Activated naive CD8-positive, alpha-beta T cell treated with anti-CD3 and anti-CD28 coated beads, Interleukin-2, amount 50 U/mL, for 24 hours (primary cell): ENCODE measurements around the gene NTRK3.

Experiments
- ATAC-seq: fragments of 150-1000 bp; cut with Tn5 transposase; one replicate; pipeline ENCODE4 v1.10.0; 2021
- DNase-seq: peaks from one replicate; pipeline ENCODE4 v3.0.0; 2021
- H3K27ac Mint-ChIP-seq: one replicate; pipeline ENCODE4 v1.8.0; 2021; ENCODE audit warnings: mild to moderate bottlenecking, mixed read lengths
- H3K27me3 Mint-ChIP-seq: one replicate; pipeline ENCODE4 v1.8.0; 2021; ENCODE audit warnings: mixed read lengths
- H3K36me3 Mint-ChIP-seq: one replicate; pipeline ENCODE4 v1.8.0; 2021; ENCODE audit warnings: low read depth, mixed read lengths
- H3K4me1 Mint-ChIP-seq: one replicate; pipeline ENCODE4 v1.8.0; 2021; ENCODE audit warnings: mixed read lengths
- H3K4me3 Mint-ChIP-seq: one replicate; pipeline ENCODE4 v1.8.0; 2021; ENCODE audit warnings: mild to moderate bottlenecking, moderate library complexity, mixed read lengths
- H3K9me3 Mint-ChIP-seq: one replicate; pipeline ENCODE4 v1.8.0; 2021; ENCODE audit warnings: mixed read lengths

Gene NTRK3

DNA sequence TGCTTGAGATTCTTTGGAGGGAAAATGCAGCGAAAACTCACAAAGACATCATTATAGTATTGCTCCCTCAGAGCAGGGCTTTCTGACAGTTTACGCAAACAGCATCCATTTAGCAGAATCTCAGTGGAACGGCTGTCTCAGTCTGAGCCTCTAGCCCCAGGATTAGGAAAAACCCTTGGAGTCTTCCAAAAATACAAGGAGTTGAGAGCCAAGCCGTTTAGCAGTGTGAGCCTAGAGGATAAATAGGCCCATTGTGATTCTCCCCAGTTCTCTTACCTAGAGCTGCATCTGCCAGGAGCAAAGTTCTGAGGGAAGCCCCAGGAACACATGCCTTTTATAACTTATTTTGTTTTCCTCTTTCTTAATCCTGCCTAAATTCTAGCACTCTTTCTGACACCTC lies 359.6 kb downstream of the NTRK3 start:
- H3K4me3 Mint-ChIP-seq: no peak overlapping the region

DNA sequence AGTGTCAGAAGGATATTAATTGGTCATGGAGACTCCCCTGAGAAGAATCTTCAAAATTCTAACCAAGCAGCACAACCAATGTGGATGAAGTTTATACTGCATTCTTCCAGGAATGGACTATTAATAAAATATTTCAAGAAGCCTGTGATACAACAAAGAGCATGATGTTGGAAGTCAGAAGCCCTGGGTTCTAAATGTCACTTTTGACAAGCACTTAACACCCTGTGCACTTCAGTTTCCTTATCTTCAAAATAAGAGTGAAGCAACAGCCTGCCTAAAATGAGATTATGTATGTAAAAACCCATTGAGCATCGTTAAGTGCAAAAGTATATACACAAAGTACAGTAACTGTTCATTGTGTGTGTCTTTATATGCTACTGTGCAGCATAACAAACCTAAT lies 369.4 kb downstream of the NTRK3 start:
- Mint-ChIP-seq H3K4me3 (no peak overlapping the region), H3K4me1 (no peaks in the 10 kb centered on the region), H3K9me3 (no peaks in the 10 kb centered on the region), H3K27me3 (peaks cover 2% of the 10 kb centered on the region), H3K27ac (no peak overlapping the region), H3K36me3 (no peaks in the 10 kb centered on the region)
- ATAC-seq: no peak
- no peak for DNase-seq

More for the DNA sequence above, 359.6 kb downstream of the NTRK3 start:
- DNase-seq (no peak), ATAC-seq (no peak)
- Mint-ChIP-seq H3K27ac (no peak overlapping the region), H3K9me3 (no peaks in the 10 kb centered on the region), H3K36me3 (no peaks in the 10 kb centered on the region), H3K27me3 (no peaks in the 10 kb centered on the region), H3K4me1 (no peaks in the 10 kb centered on the region)

DNA sequence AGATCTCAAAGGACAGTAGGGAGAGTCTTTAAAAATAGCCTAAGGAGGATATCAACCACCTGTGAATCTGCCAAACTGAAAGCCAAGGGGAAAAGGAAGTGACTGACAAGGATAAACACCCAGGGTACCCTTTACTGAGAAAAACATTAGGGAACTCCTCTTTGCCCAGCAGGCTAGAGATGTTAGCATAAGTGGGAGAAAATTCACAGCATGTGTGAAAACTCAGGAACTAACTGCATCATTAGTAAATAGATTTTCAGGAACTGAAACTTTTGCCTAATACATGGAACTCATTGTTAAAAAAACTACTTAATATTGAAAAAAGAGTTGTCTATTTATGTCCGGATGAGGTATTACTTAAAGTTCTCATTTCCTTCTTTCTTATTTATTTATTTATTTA lies 375.5 kb downstream of the NTRK3 start:
- Mint-ChIP-seq H3K9me3 (no peaks in the 10 kb centered on the region), H3K36me3 (no peaks in the 10 kb centered on the region), H3K27ac (no peak overlapping the region), H3K4me3 (no peak overlapping the region), H3K4me1 (no peaks in the 10 kb centered on the region), H3K27me3 (no peaks in the 10 kb centered on the region)
- DNase-seq (no peak), ATAC-seq (no peak)

DNA sequence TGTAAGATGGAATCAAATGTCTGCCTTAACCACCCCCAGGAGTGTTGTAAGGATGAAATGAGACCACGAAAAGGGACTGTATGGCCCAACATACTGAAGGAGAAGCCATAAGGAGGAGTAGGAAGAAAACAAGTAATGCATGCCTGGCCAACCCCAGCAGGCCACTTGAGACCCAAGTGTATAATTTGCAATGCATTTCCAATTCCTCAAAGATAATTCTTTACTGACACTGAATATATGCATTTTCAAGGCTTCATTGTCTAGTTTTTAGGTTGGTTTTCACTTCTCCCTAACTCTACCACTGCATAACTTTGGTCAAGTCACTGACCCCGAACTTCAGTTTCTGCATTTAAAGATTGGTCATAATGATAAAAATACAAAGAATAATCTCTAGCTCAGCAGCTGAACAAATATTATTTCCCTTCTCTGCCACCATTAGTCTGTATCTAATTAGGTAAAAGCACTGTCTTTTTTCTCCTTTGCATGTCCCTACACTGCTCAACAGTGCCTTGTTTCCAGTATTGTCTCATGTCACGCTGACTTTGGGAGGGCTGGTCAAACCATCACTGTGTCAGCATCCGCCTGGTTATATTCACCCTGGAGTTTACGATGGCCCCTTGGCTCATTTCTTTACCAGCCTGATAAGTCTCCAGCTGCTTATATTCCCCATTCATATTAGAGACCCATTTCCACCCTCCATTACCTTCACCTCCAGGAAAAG lies 378.6 kb downstream of the NTRK3 start:
- no peaks in the 10 kb centered on the region for H3K36me3 Mint-ChIP-seq
- no peaks in the 10 kb centered on the region for H3K27me3 Mint-ChIP-seq
- ATAC-seq (no peak), DNase-seq (no peak)
- H3K27ac Mint-ChIP-seq: no peak overlapping the region
- no peaks in the 10 kb centered on the region for H3K4me1 Mint-ChIP-seq
- no peaks in the 10 kb centered on the region for H3K9me3 Mint-ChIP-seq
- no peak overlapping the region for H3K4me3 Mint-ChIP-seq

DNA sequence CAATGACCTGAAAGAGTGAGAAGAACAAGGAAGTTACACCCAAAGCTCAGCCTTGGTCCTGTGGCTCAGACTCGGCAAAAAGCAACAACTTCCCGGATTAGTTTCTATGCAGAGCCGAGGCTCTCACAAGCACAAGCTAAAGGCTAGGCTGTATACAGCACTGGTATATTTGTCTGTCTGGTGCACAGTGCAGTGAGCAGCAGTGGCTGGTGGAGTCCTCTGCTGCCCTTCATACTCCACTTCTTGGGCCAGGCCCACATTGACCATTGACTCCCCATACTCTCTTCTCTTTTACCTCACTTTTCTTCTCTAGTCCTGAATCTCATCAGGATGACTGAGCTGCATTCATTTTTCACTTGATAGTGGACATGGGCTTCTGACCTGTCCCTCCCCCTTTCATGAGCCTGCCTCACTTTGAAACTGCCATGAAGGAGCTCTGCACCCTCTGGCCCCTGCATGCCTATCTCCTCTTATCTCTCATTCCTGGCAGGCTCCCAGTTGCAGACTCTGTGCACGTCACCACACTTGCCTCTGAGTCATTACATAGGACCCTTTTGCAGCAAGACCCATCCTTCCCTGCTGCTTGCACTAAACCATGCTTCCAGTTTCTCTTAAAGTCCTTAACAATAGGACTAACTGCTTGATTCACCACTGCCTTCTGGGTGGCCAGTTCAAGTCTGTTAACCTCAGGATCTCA lies 379.3 kb downstream of the NTRK3 start:
- DNase-seq: no peak
- H3K36me3 Mint-ChIP-seq: no peaks in the 10 kb centered on the region
- H3K27me3 Mint-ChIP-seq: no peaks in the 10 kb centered on the region
- no peak overlapping the region for H3K27ac Mint-ChIP-seq
- no peak for ATAC-seq
- H3K9me3 Mint-ChIP-seq: no peaks in the 10 kb centered on the region
- H3K4me1 Mint-ChIP-seq: no peaks in the 10 kb centered on the region
- no peak overlapping the region for H3K4me3 Mint-ChIP-seq

DNA sequence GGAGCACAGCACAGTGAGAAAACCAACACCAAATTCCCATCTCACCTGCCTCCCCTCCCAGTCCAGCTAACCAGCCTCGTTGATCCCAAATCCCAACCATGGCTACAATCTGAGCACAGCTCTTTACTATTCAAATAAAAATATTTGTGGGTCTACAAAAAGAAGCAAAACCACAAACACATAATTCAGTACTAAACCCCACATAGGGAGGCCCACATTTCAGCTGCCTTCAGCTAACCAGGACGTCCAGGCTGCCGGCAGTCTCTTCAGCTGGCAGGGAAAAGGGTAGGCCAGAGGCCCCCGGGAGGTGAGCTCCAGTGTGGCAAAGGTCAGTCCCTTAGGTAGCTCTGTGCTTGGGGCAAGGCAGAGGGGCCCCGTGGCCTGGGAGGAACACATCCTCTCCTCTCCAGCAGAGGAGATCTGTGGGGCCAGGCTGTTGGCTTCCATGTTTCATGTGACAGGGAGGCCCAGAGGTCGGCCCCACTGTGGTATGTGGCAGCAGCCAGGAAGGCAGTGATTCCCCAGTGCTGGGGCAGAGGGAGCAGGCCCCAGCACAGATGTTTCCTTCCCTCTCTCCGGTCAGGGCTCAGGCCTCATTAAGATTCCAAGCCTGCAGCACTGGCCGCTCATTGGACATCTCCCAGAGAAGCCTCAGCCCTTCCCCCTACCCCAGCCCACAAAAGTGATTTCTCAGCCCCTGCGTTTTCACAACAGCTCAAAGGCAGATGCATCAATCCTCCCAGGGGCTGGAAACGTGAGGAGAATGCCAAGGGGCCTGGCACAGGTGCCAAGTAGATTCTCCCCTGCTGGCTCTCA lies 381.4 kb downstream of the NTRK3 start:
- no peak overlapping the region for H3K27ac Mint-ChIP-seq
- ATAC-seq (no peak), DNase-seq (no peak)
- H3K4me3 Mint-ChIP-seq: no peak overlapping the region
- H3K4me1 Mint-ChIP-seq: no peaks in the 10 kb centered on the region
- H3K27me3 Mint-ChIP-seq: no peaks in the 10 kb centered on the region
- no peaks in the 10 kb centered on the region for H3K9me3 Mint-ChIP-seq
- no peaks in the 10 kb centered on the region for H3K36me3 Mint-ChIP-seq

DNA sequence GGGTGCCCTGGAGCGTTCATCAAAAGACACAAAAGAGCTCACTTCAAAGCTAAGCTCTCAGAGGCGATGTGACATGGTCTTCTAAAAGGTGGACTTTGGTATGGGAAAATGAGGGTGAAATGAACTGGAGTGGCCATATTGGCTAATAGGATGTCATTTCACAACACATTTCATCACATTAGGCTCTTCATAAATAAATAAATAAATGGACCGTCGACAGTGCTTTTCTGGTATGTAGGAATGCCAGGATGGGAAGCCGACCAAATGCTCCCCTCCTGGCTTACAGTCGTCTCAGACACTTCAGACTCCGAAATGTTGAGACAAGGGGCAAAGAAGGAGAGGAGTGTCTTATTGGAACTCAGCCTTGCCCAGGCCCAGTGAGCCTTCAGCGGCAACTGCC lies 383.0 kb downstream of the NTRK3 start:
- no peak overlapping the region for H3K27ac Mint-ChIP-seq

DNA sequence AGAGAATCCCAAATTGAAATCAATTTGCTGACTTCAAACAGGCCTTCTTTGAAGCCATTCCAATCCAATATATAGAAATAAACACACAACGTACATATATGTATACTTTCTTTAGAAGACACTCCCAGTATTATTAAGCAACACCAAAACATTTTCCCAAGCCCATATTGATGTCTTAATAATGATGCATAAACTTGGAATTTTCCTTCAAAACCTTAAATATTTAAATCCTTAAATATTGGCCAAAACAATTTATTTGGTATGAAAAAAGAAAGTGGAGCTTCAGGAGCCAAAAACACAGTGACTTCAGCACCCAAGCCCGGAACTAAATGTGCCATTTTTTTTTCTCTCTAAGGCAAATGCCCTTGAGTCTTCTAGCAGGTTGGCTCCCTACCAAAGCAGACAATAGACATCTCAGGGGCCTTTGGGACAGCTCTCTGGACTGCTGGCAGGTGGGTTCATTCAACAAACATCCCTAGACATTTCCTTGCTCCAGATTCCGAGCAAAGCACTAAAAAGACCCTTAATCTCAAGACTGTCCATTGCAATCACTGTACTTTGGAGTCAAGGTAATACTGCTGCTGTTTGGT lies 384.7 kb downstream of the NTRK3 start:
- Mint-ChIP-seq H3K27ac (no peak overlapping the region), H3K36me3 (no peaks in the 10 kb centered on the region), H3K4me1 (no peaks in the 10 kb centered on the region), H3K27me3 (no peaks in the 10 kb centered on the region), H3K4me3 (no peak overlapping the region), H3K9me3 (no peaks in the 10 kb centered on the region)
- no peak for ATAC-seq
- no peak for DNase-seq

More for the DNA sequence above, 383.0 kb downstream of the NTRK3 start:
- Mint-ChIP-seq H3K4me3 (no peak overlapping the region), H3K4me1 (no peaks in the 10 kb centered on the region), H3K36me3 (no peaks in the 10 kb centered on the region), H3K27me3 (no peaks in the 10 kb centered on the region), H3K9me3 (no peaks in the 10 kb centered on the region)
- ATAC-seq (no peak), DNase-seq (no peak)

DNA sequence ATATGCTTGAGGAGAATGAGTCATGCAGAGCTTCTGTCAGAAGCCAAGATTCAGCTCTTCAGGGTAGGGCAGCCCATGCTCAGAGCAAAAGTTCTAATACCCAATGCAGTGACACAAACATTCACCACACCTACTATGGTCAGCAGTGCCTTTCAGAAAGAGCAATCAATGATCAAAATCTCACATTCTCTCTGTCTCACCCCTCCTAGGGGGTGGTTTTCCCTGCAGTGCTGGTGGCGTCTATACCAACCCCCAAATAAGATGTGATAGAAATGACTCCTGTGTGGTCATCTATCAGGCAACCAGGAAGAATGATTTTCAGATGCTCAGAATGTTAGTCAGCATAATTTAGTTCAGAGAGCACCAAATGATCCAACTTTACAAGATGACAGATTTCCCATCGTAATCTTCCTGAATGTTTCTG lies 385.3 kb downstream of the NTRK3 start:
- H3K9me3 Mint-ChIP-seq: no peaks in the 10 kb centered on the region
- DNase-seq: no peak
- no peak overlapping the region for H3K4me3 Mint-ChIP-seq

DNA sequence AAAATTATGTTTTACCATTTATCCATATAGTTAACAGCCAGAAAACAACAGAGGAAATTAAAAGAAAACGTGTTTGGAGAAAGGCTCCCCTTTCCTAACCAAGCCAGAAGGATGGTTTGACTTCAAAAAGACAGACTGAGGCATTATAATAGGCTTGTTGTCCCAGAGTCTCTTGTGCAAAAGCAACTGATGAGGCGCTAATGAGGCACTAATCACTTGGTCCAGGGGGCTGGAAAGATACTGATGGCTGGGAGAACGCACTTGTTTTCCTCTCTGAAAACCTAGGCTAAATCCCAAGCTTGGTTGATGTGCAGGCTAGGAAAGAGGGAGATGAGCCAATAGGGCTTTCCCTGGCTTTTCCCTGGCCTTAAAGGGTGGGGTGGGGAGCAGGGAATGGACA lies 389.6 kb downstream of the NTRK3 start:
- H3K36me3 Mint-ChIP-seq: no peaks in the 10 kb centered on the region
- ATAC-seq (no peak), DNase-seq (no peak)
- no peak overlapping the region for H3K27ac Mint-ChIP-seq
- no peak overlapping the region for H3K4me3 Mint-ChIP-seq
- no peaks in the 10 kb centered on the region for H3K4me1 Mint-ChIP-seq
- no peaks in the 10 kb centered on the region for H3K9me3 Mint-ChIP-seq
- no peaks in the 10 kb centered on the region for H3K27me3 Mint-ChIP-seq

More for the DNA sequence above, 385.3 kb downstream of the NTRK3 start:
- Mint-ChIP-seq H3K36me3 (no peaks in the 10 kb centered on the region), H3K4me1 (no peaks in the 10 kb centered on the region), H3K27me3 (no peaks in the 10 kb centered on the region), H3K27ac (no peak overlapping the region)
- no peak for ATAC-seq

DNA sequence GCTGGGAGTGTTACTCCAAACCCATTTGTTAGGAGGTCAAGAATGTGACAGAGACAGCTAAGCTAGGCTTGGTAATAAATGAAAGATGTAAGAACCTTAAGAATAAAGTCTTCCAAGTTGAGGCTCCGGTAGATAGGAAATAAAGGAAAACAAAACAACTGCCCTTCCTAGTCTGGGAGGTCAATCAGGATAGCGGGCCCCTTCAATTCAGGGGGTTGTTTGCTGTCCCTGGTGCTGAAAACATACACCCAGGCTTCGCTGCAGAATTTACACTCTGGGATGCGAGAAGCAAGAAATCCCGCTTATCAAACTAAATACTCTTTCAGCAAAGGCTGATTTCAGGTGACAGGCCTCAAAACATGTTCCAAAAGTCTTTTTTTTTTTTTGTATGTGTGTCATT lies 393.4 kb downstream of the NTRK3 start:
- no peaks in the 10 kb centered on the region for H3K4me1 Mint-ChIP-seq
- no peaks in the 10 kb centered on the region for H3K36me3 Mint-ChIP-seq
- no peak overlapping the region for H3K27ac Mint-ChIP-seq
- no peak overlapping the region for H3K4me3 Mint-ChIP-seq
- H3K27me3 Mint-ChIP-seq: no peaks in the 10 kb centered on the region
- ATAC-seq: no peak
- H3K9me3 Mint-ChIP-seq: no peaks in the 10 kb centered on the region
- DNase-seq: no peak

DNA sequence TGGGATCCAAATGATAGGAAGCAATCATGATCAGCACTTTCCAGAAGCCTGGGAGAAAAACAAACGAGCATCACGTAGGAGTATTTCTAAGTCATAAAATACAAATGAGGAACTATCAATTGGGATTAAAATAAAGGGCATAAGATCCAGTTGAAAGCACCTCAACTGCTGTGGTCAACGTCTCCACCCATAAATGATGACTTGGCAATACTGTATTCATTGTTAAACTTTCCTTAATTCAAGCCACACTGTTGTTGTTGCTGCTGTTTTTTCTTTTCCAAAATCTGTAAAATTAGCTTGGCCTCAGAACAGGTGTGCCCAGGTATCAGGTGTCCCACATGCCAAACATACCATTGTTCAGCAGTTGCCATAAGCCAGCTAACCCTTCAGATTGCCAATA lies 395.8 kb downstream of the NTRK3 start:
- no peak for DNase-seq
- H3K4me1 Mint-ChIP-seq: no peaks in the 10 kb centered on the region
- no peaks in the 10 kb centered on the region for H3K36me3 Mint-ChIP-seq
- H3K27me3 Mint-ChIP-seq: no peaks in the 10 kb centered on the region
- H3K9me3 Mint-ChIP-seq: no peaks in the 10 kb centered on the region
- no peak for ATAC-seq
- no peak overlapping the region for H3K4me3 Mint-ChIP-seq
- no peak overlapping the region for H3K27ac Mint-ChIP-seq

DNA sequence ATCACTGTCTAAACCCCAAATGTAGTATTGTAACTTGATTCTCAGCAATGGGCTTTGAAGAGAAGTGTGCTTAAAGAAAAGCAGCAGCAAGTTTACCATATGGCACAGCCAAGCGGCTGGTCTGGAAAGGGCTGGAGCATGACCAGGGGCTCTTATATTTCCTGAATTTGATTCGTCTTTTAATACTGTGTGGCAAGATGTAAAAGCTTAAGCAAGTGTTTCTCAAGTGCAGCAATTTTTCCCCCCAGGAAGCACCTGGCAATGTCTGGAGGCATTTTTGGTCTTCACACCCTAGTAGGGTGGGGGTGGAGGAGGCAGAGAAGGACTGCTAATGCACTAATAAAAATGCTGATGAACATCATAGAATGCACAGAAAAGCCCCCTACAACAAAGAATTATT lies 397.9 kb downstream of the NTRK3 start:
- Mint-ChIP-seq H3K4me3 (no peak overlapping the region), H3K4me1 (no peaks in the 10 kb centered on the region), H3K27me3 (peaks cover 2% of the 10 kb centered on the region), H3K36me3 (no peaks in the 10 kb centered on the region), H3K27ac (no peak overlapping the region), H3K9me3 (no peaks in the 10 kb centered on the region)
- DNase-seq: no peak
- ATAC-seq: no peak

DNA sequence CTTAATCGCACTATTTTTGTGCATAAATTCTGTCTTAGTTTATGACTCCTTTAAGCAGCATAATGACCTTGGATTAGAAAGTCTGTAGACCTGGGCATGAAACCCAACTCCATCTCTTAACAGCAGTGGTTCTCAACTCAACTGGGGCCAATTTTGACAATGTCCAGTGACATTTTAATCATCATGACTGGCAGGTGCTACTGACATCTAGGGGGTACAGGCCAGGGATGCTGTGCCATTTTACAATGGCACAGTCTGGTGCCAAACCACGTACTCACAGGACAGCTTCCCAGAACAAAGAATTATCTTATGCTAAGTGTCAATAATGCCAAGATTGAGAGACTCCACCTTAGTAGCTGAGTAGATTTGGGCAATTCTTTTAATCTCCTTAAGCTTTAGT lies 405.0 kb downstream of the NTRK3 start:
- no peak for ATAC-seq
- Mint-ChIP-seq H3K9me3 (no peaks in the 10 kb centered on the region), H3K27ac (no peak overlapping the region), H3K4me3 (no peak overlapping the region), H3K4me1 (no peaks in the 10 kb centered on the region), H3K36me3 (no peaks in the 10 kb centered on the region), H3K27me3 (peaks cover 2% of the 10 kb centered on the region)
- no peak for DNase-seq

DNA sequence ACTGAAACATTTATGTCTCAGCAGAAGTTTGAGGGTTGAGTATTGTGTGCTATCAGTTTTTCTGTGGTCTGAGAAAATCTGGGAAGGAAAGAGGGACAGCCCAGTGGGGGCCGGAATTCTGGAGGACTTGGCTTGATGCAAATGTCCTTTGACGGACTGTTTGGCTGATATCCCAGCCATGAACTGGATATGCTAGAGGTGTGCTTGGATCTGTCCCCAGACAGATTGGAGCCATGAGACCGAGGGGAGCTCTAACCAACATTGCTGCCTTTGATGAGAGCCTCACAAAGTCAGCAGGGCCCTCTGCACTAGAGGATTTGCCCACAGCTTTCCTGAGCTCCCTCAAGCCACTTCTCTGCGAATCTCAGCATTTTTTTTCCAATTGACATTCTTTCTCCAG lies 405.6 kb downstream of the NTRK3 start:
- no peak overlapping the region for H3K4me3 Mint-ChIP-seq
- no peaks in the 10 kb centered on the region for H3K36me3 Mint-ChIP-seq
- no peak overlapping the region for H3K27ac Mint-ChIP-seq
- ATAC-seq (no peak), DNase-seq (no peak)
- H3K9me3 Mint-ChIP-seq: no peaks in the 10 kb centered on the region
- no peaks in the 10 kb centered on the region for H3K4me1 Mint-ChIP-seq
- H3K27me3 Mint-ChIP-seq: peaks cover 2% of the 10 kb centered on the region
